GM23338 (cell line): ENCODE measurements around the gene MYMX.

Source experiments
- CREB1 ChIP-seq: fragments of 250-450 bp; sonication (Bioruptor Pico); IDR thresholded peaks from 2 replicates; pipeline ENCODE4 v1.5.0; 2020; ENCODE audit warnings: low read depth, mild to moderate bottlenecking, moderate library complexity
- CTCF ChIP-seq, 2 experiments: fragments of 200-600 bp in 1 of 2; sonication (generic) in 1 of 2; conservative IDR thresholded peaks; 2 replicates each; pipeline versions ENCODE4 v1.5.1 to v1.6.1; 2016 to 2017; ENCODE audit warnings: antibody characterized with exemption in 2 of 2, low read depth in 2 of 2, mild to moderate bottlenecking in 2 of 2, moderate library complexity in 1 of 2
- ETS1 ChIP-seq: IDR thresholded peaks from 2 replicates; pipeline ENCODE4 v1.6.1; 2016; ENCODE audit warnings: antibody characterized with exemption
- EZH2 ChIP-seq: fragments of 200-600 bp; sonication (generic); IDR thresholded peaks from one replicate; pipeline ENCODE4 v1.8.0; 2017; ENCODE audit warnings: antibody characterized with exemption, mild to moderate bottlenecking, low read depth; ENCODE audit not compliant: unreplicated experiment
- EZH2phosphoT487 ChIP-seq: fragments of 200-600 bp; sonication (generic); IDR thresholded peaks from one replicate; pipeline ENCODE4 v1.8.1; 2018; ENCODE audit warnings: antibody characterized with exemption; ENCODE audit not compliant: unreplicated experiment
- JUNB ChIP-seq: IDR thresholded peaks from one replicate; pipeline ENCODE4 v1.6.1; 2016; ENCODE audit warnings: antibody characterized with exemption; ENCODE audit not compliant: unreplicated experiment
- POLR2AphosphoS5 ChIP-seq: IDR thresholded peaks from 2 replicates; pipeline ENCODE4 v1.6.1; 2016; ENCODE audit warnings: antibody characterized with exemption, low read depth
- REST ChIP-seq: IDR thresholded peaks from one replicate; pipeline ENCODE4 v1.6.1; 2018; ENCODE audit warnings: antibody characterized with exemption; ENCODE audit not compliant: unreplicated experiment
- STAT1 ChIP-seq: IDR thresholded peaks from one replicate; pipeline ENCODE4 v1.6.1; 2016; ENCODE audit warnings: antibody characterized with exemption; ENCODE audit not compliant: unreplicated experiment
- ZNF114 ChIP-seq: fragments of 250-450 bp; sonication (Bioruptor Pico); IDR thresholded peaks from 2 replicates; pipeline ENCODE4 v1.5.0; 2020; ENCODE audit warnings: mild to moderate bottlenecking, moderate library complexity
- ZNF462 ChIP-seq: fragments of 250-450 bp; sonication (Bioruptor Pico); IDR thresholded peaks from 2 replicates; pipeline ENCODE4 v1.5.0; 2020; ENCODE audit warnings: mild to moderate bottlenecking, moderate library complexity

- TF ChIP-seq POLR2AphosphoS5 (no peak), JUNB (no peak), REST (no peak), CTCF (conservative IDR thresholded peaks at IDR 0.05; ENCODE audit: low read depth in 2 of 2) (no peak), CREB1 (CRISPR knock-in tag) (no peak), EZH2 (no peak), EZH2phosphoT487 (no peak), ETS1 (no peak), ZNF462 (CRISPR knock-in tag) (no peak), ZNF114 (no peak), STAT1 (no peak)
Observed at GRCh38 chr6:44214307-44214706, 2.4 kb upstream of the MYMX start.
